DOHH2 (cell line): Measurements from ENCODE around the gene DPEP3.

Source experiments
- H3F3A ChIP-seq: fragments of 200-600 bp; sonication (generic), shearing (Covaris generic); 2 replicates; pipeline ENCODE4 v1.6.0; 2016; ENCODE audit warnings: antibody characterized with exemption, mild to moderate bottlenecking; ENCODE audit not compliant: control insufficient read depth, insufficient read depth
- H3K27ac ChIP-seq: fragments of 200-600 bp; sonication (generic); 2 replicates; pipeline ENCODE4 v1.5.1; 2014; ENCODE audit warnings: low read depth, mild to moderate bottlenecking, low read length, moderate library complexity
- H3K27me3 ChIP-seq: fragments of 200-600 bp; sonication (generic); 2 replicates; pipeline ENCODE4 v1.6.1; 2014; ENCODE audit warnings: mild to moderate bottlenecking, low read length, mixed read lengths; ENCODE audit not compliant: control insufficient read depth
- H3K36me3 ChIP-seq: fragments of 200-600 bp; sonication (generic); 2 replicates; pipeline ENCODE4 v1.6.1; 2014; ENCODE audit warnings: mild to moderate bottlenecking, low read length, moderate library complexity, mixed read lengths; ENCODE audit not compliant: control insufficient read depth
- H3K4me1 ChIP-seq: fragments of 200-600 bp; sonication (generic); 2 replicates; pipeline ENCODE4 v1.6.1; 2014; ENCODE audit warnings: mild to moderate bottlenecking, low read length, mixed read lengths; ENCODE audit not compliant: control insufficient read depth
- H3K4me2 ChIP-seq: fragments of 200-600 bp; sonication (generic); 2 replicates; pipeline ENCODE4 v1.6.0; 2014; ENCODE audit warnings: mild to moderate bottlenecking, low read length, moderate library complexity
- H3K4me3 ChIP-seq: fragments of 200-600 bp; sonication (generic); 2 replicates; pipeline ENCODE4 v1.5.1; 2014; ENCODE audit warnings: mild to moderate bottlenecking, low read length, mixed read lengths
- H3K79me2 ChIP-seq: fragments of 200-600 bp; sonication (generic); 2 replicates; pipeline ENCODE4 v1.6.1; 2014; ENCODE audit warnings: mild to moderate bottlenecking, low read length, mixed read lengths; ENCODE audit not compliant: control insufficient read depth
- H3K9me2 ChIP-seq: fragments of 200-600 bp; sonication (generic); replicated peaks from 2 replicates; pipeline ENCODE4 v1.6.1; 2014; ENCODE audit warnings: mild to moderate bottlenecking, low read length, mixed read lengths; ENCODE audit not compliant: control insufficient read depth
- H3K9me3 ChIP-seq: fragments of 200-600 bp; sonication (generic); 2 replicates; pipeline ENCODE4 v1.6.1; 2014; ENCODE audit warnings: antibody characterized with exemption, low read length, mixed read lengths; ENCODE audit not compliant: control insufficient read depth, insufficient read depth
- H4K20me1 ChIP-seq: fragments of 200-600 bp; sonication (generic); 2 replicates; pipeline ENCODE4 v1.6.0; 2014; ENCODE audit warnings: low read depth, mild to moderate bottlenecking, antibody characterized with exemption, low read length, moderate library complexity; ENCODE audit not compliant: control insufficient read depth, insufficient read depth
- CTCF ChIP-seq: fragments of 200-600 bp; sonication (generic); IDR thresholded peaks from one replicate; pipeline ENCODE4 v1.5.1; 2014; ENCODE audit warnings: antibody characterized with exemption, mild to moderate bottlenecking, low read depth, low read length; ENCODE audit not compliant: poor library complexity, severe bottlenecking
- EZH2phosphoT487 ChIP-seq: fragments of 200-600 bp; sonication (generic); IDR thresholded peaks from 2 replicates; pipeline ENCODE4 v1.6.1; 2017; ENCODE audit warnings: borderline replicate concordance, mild to moderate bottlenecking, antibody characterized with exemption, low read length, moderate library complexity, mixed read lengths

The DPEP3 gene

GRCh38 chr16:67961551-67961957 is 18.7 kb downstream of the DPEP3 start:
- no peak overlapping the region for H3K4me3 ChIP-seq

GRCh38 chr16:67959536-67960329 is 20.6 kb downstream of the DPEP3 start:
- Histone ChIP-seq H3F3A (no peaks in the 10 kb centered on the region), H3K4me2 (no peak overlapping the region), H3K4me1 (no peaks in the 10 kb centered on the region), H3K36me3 (no peaks in the 10 kb centered on the region; the same call in 1 of the 2 replicates), H3K79me2 (no peaks in the 10 kb centered on the region), H3K4me3 (no peak overlapping the region), H3K27ac (no peak overlapping the region), H4K20me1 (no peaks in the 10 kb centered on the region), H3K9me3 (no peaks in the 10 kb centered on the region), H3K9me2 (no peaks in the 10 kb centered on the region), H3K27me3 (no peaks in the 10 kb centered on the region)
- TF ChIP-seq CTCF (no peak), EZH2phosphoT487 (no peak)

More at GRCh38 chr16:67961551-67961957, 18.7 kb downstream of the DPEP3 start:
- TF ChIP-seq EZH2phosphoT487 (no peak), CTCF (no peak)
- Histone ChIP-seq H3K27ac (no peak overlapping the region), H3K9me2 (no peaks in the 10 kb centered on the region), H3K4me1 (peaks cover 3% of the 10 kb centered on the region), H3K36me3 (no peaks in the 10 kb centered on the region; the same call in 1 of the 2 replicates), H3K9me3 (no peaks in the 10 kb centered on the region), H3K4me2 (no peak overlapping the region), H4K20me1 (0 out of 2 replicates have a peak, but pooled peaks cover 3% of the 10 kb centered on the region), H3F3A (peaks cover 7% of the 10 kb centered on the region; the same call in 1 of the 2 replicates), H3K79me2 (0 out of 2 replicates have a peak, but pooled peaks cover under 1% of the 10 kb centered on the region), H3K27me3 (no peaks in the 10 kb centered on the region)

GRCh38 chr16:67957622-67958021 is 22.7 kb downstream of the DPEP3 start:
- H3K4me3 ChIP-seq = no peak overlapping the region
- no peaks in the 10 kb centered on the region for H3F3A ChIP-seq
- H3K4me1 ChIP-seq = no peaks in the 10 kb centered on the region
- no peaks in the 10 kb centered on the region for H3K9me3 ChIP-seq
- H3K79me2 ChIP-seq = no peaks in the 10 kb centered on the region
- TF ChIP-seq CTCF (no peak), EZH2phosphoT487 (no peak)
- H3K9me2 ChIP-seq = no peaks in the 10 kb centered on the region
- no peaks in the 10 kb centered on the region for H4K20me1 ChIP-seq
- no peak overlapping the region for H3K4me2 ChIP-seq
- H3K27me3 ChIP-seq = no peaks in the 10 kb centered on the region
- H3K36me3 ChIP-seq = no peaks in the 10 kb centered on the region; the same call in 1 of the 2 replicates
- no peak overlapping the region for H3K27ac ChIP-seq
